ENCODE results near the gene MAGI3.

Gene MAGI3

GRCh38 chr1:113517983-113518382 is 127.7 kb downstream of the MAGI3 start:
- no peak for DNase-seq (ENCODE audit: low read depth)
- no peak overlapping the region for H3K4me3 ChIP-seq (ENCODE audit: low read length)
- no peak for TF ChIP-seq CTCF (conservative IDR thresholded peaks at IDR 0.05; ENCODE audit: low read depth, low read length)

- no peak for TF ChIP-seq CTCF (conservative IDR thresholded peaks at IDR 0.05; ENCODE audit: low read depth, low read length)
- no peak for DNase-seq (ENCODE audit: low read depth)
- no peak overlapping the region for H3K4me3 ChIP-seq (ENCODE audit: low read length)
Measured at GRCh38 chr1:113519556-113519955, 129.2 kb downstream of the MAGI3 start.

- no peak for TF ChIP-seq CTCF (conservative IDR thresholded peaks at IDR 0.05; ENCODE audit: low read depth, low read length)
- no peak overlapping the region for H3K4me3 ChIP-seq (ENCODE audit: low read length)
- no peak for DNase-seq (ENCODE audit: low read depth)
Measured at GRCh38 chr1:113530021-113530420, 139.7 kb downstream of the MAGI3 start.

GRCh38 chr1:113531321-113531720 is 141.0 kb downstream of the MAGI3 start:
- TF ChIP-seq CTCF (conservative IDR thresholded peaks at IDR 0.05; ENCODE audit: low read depth, low read length): no peak
- DNase-seq (ENCODE audit: low read depth): no peak

GRCh38 chr1:113533061-113533460 is 142.7 kb downstream of the MAGI3 start:
- no peak for DNase-seq (ENCODE audit: low read depth)
- H3K4me3 ChIP-seq (ENCODE audit: low read length): no peak overlapping the region
- TF ChIP-seq CTCF (conservative IDR thresholded peaks at IDR 0.05; ENCODE audit: low read depth, low read length): no peak

More at GRCh38 chr1:113531321-113531720, 141.0 kb downstream of the MAGI3 start:
- no peak overlapping the region for H3K4me3 ChIP-seq (ENCODE audit: low read length)

- peak; percentile 97 for DNase-seq (ENCODE audit: low read depth)
- no peak for TF ChIP-seq CTCF (conservative IDR thresholded peaks at IDR 0.05; ENCODE audit: low read depth, low read length)
- H3K4me3 ChIP-seq (ENCODE audit: low read length): no peak overlapping the region
Measured at GRCh38 chr1:113534130-113534817, 144.0 kb downstream of the MAGI3 start.

GRCh38 chr1:113534875-113535274 is 144.6 kb downstream of the MAGI3 start:
- no peak for DNase-seq (ENCODE audit: low read depth)
- TF ChIP-seq CTCF (conservative IDR thresholded peaks at IDR 0.05; ENCODE audit: low read depth, low read length): no peak
- no peak overlapping the region for H3K4me3 ChIP-seq (ENCODE audit: low read length)
